GM12891 (cell line): ENCODE data around the gene ELMO1.

Experiments
- DNase-seq: peaks from one replicate; pipeline ENCODE4 v3.0.0; 2011; ENCODE audit warnings: low spot score; ENCODE audit not compliant: insufficient read length
- FAIRE-seq: peaks from 2 replicates; lab custom pipeline; 2011; peaks lifted over from hg19 to GRCh38; lab: Jason Lieb, UNC
- PAX5 ChIP-seq: IDR thresholded peaks from 2 replicates; pipeline ENCODE4 v1.6.1; 2011; ENCODE audit warnings: low read length, moderate library complexity, mild to moderate bottlenecking; ENCODE audit not compliant: insufficient read depth, severe bottlenecking
- POLR2A ChIP-seq: IDR thresholded peaks from 2 replicates; pipeline ENCODE4 v1.6.1; 2011; ENCODE audit warnings: low read depth, low read length, control low read depth
- POLR2AphosphoS5 ChIP-seq: IDR thresholded peaks from 2 replicates; pipeline ENCODE4 v1.6.1; 2011; ENCODE audit warnings: low read depth, low read length, control low read depth
- POU2F2 ChIP-seq: IDR thresholded peaks from 2 replicates; pipeline ENCODE4 v1.6.1; 2011; ENCODE audit warnings: low read depth, mild to moderate bottlenecking, control low read depth, low read length, moderate library complexity
- SPI1 ChIP-seq: IDR thresholded peaks from 2 replicates; pipeline ENCODE4 v1.6.1; 2011; ENCODE audit warnings: low read depth, low read length, control low read depth
- TAF1 ChIP-seq: IDR thresholded peaks from 2 replicates; pipeline ENCODE4 v1.6.1; 2011; ENCODE audit warnings: low read depth, low read length, control low read depth

Gene ELMO1

DNA sequence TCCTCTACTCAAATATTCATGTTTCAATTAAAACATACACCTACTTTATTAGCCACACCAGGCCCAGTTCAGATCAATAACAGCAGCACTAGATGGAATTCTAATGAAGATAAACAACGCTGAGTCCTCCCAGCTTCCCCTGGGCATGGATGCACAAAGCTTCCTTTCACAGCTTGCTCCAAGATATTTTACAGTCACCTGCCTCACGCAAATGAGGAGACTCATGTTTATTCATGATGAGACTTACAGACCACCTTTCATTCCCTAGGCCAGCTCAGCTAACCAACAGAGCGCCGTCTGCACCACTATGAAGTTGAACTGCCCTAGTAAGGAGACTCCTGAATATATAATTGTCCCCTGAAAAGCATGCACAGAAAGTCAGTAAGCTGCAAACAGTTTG, 441.4 kb downstream of the ELMO1 start:
- DNase-seq (no peak), FAIRE-seq (no peak)
- no peak for TF ChIP-seq PAX5
- no peak for TF ChIP-seq TAF1
- TF ChIP-seq POU2F2, result no peak
- no peak for TF ChIP-seq POLR2A
- no peak for TF ChIP-seq SPI1
- TF ChIP-seq POLR2AphosphoS5, result no peak

- FAIRE-seq (no peak), DNase-seq (no peak)
- TF ChIP-seq POU2F2 (no peak), TAF1 (no peak), SPI1 (no peak), PAX5 (no peak), POLR2AphosphoS5 (no peak), POLR2A (no peak)
These were observed 441.9 kb downstream of the ELMO1 start for GRCh38 chr7:37006764-37007163.

DNA sequence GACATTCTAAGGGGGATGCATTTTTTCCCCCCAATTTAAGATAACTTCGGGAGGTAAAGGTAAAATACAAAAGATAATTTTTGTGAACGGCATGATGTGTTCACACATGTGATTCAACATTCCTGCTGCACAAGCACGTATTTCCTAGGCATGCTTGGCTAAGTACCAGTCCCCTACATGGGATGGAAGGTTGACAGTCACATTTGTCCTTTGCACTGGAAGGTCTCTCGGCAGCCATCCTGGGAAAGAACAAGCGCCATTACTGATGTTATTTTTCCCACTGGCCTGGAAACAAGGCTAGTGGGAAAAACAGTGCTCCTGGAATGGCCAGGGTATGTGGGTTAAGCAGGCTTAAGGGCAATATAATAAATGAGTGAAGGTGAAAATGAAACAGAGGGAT, 448.2 kb downstream of the ELMO1 start:
- DNase-seq (no peak), FAIRE-seq (no peak)
- TF ChIP-seq SPI1, result no peak
- no peak for TF ChIP-seq POU2F2
- TF ChIP-seq POLR2A, result no peak
- no peak for TF ChIP-seq POLR2AphosphoS5
- no peak for TF ChIP-seq TAF1
- TF ChIP-seq PAX5, result no peak

DNA sequence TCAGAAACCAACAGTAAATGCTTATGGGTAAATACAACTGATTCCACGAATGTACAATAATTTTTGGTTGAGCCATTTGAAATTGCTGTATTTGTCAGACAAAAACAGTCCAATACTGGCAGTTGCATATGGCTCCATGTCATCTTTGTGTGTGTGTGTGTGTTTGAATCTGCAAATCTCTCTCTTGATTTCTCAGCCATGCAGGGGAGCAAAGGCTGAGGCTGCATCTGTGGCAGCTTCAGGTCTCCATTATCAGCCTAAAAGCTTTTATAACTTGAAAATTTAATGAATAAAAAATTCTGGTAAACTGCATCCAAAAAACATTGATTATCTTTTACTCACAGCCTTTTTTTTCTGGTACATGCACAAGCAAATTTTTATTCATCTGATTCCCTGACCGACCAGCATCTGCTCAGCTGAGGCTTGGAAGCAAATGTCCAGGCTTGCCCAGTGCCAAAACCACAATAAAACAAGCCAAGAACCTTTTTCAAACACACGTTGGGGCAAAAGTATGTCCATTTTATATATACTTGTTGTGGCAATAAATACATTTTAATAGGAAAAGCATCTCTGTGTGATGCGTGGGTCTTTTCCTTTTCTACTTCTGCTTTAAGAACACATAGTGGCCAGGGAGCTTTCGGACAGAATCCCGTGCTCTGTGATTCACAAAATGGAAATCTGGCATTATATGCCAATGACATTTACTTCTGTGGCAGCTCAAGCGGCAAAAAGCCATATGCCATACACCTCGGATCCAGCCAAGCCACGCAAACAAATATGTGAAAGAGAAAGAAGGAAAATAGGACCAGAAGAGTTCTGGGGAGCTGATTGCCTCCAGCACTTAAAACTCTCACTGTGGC, 448.8 kb downstream of the ELMO1 start:
- no peak for TF ChIP-seq SPI1
- no peak for TF ChIP-seq POU2F2
- TF ChIP-seq POLR2AphosphoS5, result no peak
- TF ChIP-seq TAF1, result no peak
- FAIRE-seq (no peak), DNase-seq (no peak)

DNA sequence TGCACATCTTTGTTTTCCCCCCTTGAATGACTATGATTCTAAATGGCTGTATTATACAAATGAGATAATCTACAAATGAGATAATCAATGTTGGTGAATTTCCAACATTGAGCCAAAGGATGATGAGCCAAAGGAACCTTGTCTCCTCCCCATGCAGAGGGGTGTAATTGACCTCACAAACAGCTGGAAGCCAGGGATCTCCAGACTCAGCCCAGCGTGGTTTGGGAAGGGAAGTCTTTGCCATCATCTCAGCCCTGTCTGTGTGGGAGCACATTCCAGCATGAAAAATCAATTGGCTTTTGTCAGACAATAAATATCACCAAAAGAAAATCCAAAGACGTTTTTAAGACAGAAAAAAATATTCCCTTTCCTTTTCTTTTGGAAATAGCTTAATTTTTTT, 452.9 kb downstream of the ELMO1 start:
- DNase-seq, result no peak
- no peak for FAIRE-seq
- no peak for TF ChIP-seq SPI1
- no peak for TF ChIP-seq POU2F2
- TF ChIP-seq POLR2A, result no peak
- TF ChIP-seq PAX5, result no peak
- TF ChIP-seq POLR2AphosphoS5, result no peak
- no peak for TF ChIP-seq TAF1

DNA sequence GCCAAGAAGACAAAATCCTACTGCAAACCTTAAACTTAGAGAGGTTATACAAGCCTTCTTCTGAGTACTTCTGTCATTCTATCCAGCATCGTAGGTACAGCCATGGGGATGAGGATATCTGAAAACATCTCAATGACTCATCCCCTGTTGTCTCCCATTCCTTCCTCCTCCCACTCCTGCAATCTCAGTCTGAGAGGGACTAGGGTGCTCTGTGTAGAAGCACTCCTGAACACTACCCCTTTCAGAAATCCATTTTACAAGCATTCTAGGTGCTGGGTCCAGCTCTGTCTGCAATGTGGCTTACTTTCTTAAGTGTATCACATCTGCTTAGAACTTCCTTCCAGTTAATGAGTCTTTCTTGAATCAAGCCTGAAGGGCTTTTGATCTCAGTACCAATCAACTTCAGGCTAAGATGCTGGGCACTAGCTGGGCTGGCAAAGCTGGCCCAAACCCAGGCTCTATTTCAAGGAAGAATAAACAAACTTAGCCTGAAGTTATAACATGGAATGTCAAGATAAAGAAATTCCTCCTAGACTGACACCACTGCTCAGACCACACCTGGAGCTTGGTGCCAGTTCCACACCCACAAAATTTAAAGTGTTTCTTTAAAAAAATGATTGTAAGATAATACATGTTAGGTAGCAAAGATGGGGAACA, 454.1 kb downstream of the ELMO1 start:
- DNase-seq (no peak), FAIRE-seq (no peak)
- TF ChIP-seq PAX5, result no peak
- no peak for TF ChIP-seq POLR2A
- no peak for TF ChIP-seq SPI1
- TF ChIP-seq POLR2AphosphoS5, result no peak
- no peak for TF ChIP-seq POU2F2
- no peak for TF ChIP-seq TAF1

GRCh38 chr7:36986948-36987724, 461.5 kb downstream of the ELMO1 start:
- TF ChIP-seq POU2F2 (no peak), SPI1 (no peak), PAX5 (no peak), POLR2AphosphoS5 (no peak), POLR2A (no peak)
- DNase-seq, result peak; percentile 25
- peak; percentile 89 for FAIRE-seq

- no peak for TF ChIP-seq POLR2A
- no peak for TF ChIP-seq TAF1
- no peak for TF ChIP-seq SPI1
- TF ChIP-seq POU2F2, result no peak
- TF ChIP-seq POLR2AphosphoS5, result no peak
- TF ChIP-seq PAX5, result no peak
- DNase-seq (no peak), FAIRE-seq (no peak)
These were observed 462.1 kb downstream of the ELMO1 start for GRCh38 chr7:36986511-36986933.

GRCh38 chr7:36985866-36986400, 462.7 kb downstream of the ELMO1 start:
- FAIRE-seq, result no peak
- TF ChIP-seq POLR2AphosphoS5 (no peak), POU2F2 (no peak)
- no peak for DNase-seq
